H9 (cell line): Measurements from ENCODE around the gene PPP1R1B. TPM values are rescaled to one million over a fixed set of nuclear protein-coding genes. Genes with fewer than 3 reads are reported as not detected.

Experiments
- DNase-seq: peaks from one replicate; pipeline ENCODE4 v3.0.0-alpha.2; 2017
- H2AFZ ChIP-seq: one replicate; pipeline ENCODE4 v1.6.1; 2013; ENCODE audit warnings: mild to moderate bottlenecking, low read length, control low read depth, moderate library complexity
- H2AK5ac ChIP-seq: 2 replicates; pipeline ENCODE4 v1.6.1; 2013; ENCODE audit warnings: low read length, control low read depth, mixed read lengths; ENCODE audit not compliant: insufficient read length
- H2BK120ac ChIP-seq: one replicate; pipeline ENCODE4 v1.6.1; 2013; ENCODE audit warnings: low read depth, mild to moderate bottlenecking, low read length, control low read depth, inconsistent platforms; ENCODE audit not compliant: poor library complexity, severe bottlenecking
- H2BK12ac ChIP-seq: 2 replicates; pipeline ENCODE4 v1.6.1; 2013; ENCODE audit warnings: low read length, control low read depth, mixed read lengths, low read depth; ENCODE audit not compliant: insufficient read length
- H2BK15ac ChIP-seq: 2 replicates; pipeline ENCODE4 v1.6.1; 2013; ENCODE audit warnings: low read depth, low read length, control low read depth
- H2BK20ac ChIP-seq: one replicate; pipeline ENCODE4 v1.6.1; 2013; ENCODE audit warnings: low read depth, mild to moderate bottlenecking, low read length, control low read depth, inconsistent platforms; ENCODE audit not compliant: poor library complexity, severe bottlenecking
- H2BK5ac ChIP-seq: 2 replicates; pipeline ENCODE4 v1.6.1; 2013; ENCODE audit warnings: low read length, control low read depth, mixed read lengths; ENCODE audit not compliant: insufficient read length
- H3K14ac ChIP-seq: 2 replicates; pipeline ENCODE4 v1.6.1; 2013; ENCODE audit warnings: low read length, control low read depth; ENCODE audit not compliant: insufficient read depth
- H3K18ac ChIP-seq: 2 replicates; pipeline ENCODE4 v1.6.1; 2013; ENCODE audit warnings: low read depth, mild to moderate bottlenecking, mixed read lengths, low read length, control low read depth; ENCODE audit not compliant: insufficient read length
- H3K23ac ChIP-seq: 2 replicates; pipeline ENCODE4 v1.6.1; 2013; ENCODE audit warnings: low read length, control low read depth, mixed read lengths, low read depth; ENCODE audit not compliant: insufficient read length
- H3K23me2 ChIP-seq: 2 replicates; pipeline ENCODE4 v1.6.1; 2013; ENCODE audit warnings: low read depth, mild to moderate bottlenecking, mixed read lengths, low read length, control low read depth; ENCODE audit not compliant: insufficient read length, poor library complexity, severe bottlenecking
- H3K27ac ChIP-seq: 2 replicates; pipeline ENCODE4 v1.5.1; 2013; ENCODE audit warnings: low read length, control low read depth, mixed read lengths, low read depth; ENCODE audit not compliant: insufficient read length
- H3K27me3 ChIP-seq: 2 replicates; pipeline ENCODE4 v1.6.1; 2013; ENCODE audit warnings: low read length, control low read depth, inconsistent platforms; ENCODE audit not compliant: insufficient read depth
- H3K4ac ChIP-seq: 2 replicates; pipeline ENCODE4 v1.6.1; 2013; ENCODE audit warnings: low read depth, mild to moderate bottlenecking, control low read depth, inconsistent platforms, low read length, moderate library complexity
- H3K4me1 ChIP-seq: 2 replicates; pipeline ENCODE4 v1.6.1; 2013; ENCODE audit warnings: low read length, control low read depth, inconsistent platforms; ENCODE audit not compliant: insufficient read depth
- H3K4me2 ChIP-seq: 2 replicates; pipeline ENCODE4 v1.6.1; 2013; ENCODE audit warnings: low read length, control low read depth, mixed read lengths; ENCODE audit not compliant: insufficient read length, insufficient read depth
- H3K56ac ChIP-seq: 2 replicates; pipeline ENCODE4 v1.6.1; 2013; ENCODE audit warnings: low read depth, mild to moderate bottlenecking, mixed read lengths, low read length, control low read depth; ENCODE audit not compliant: insufficient read length
- H3K79me1 ChIP-seq: 2 replicates; pipeline ENCODE4 v1.6.1; 2013; ENCODE audit warnings: low read depth, mild to moderate bottlenecking, moderate library complexity, low read length, control low read depth, inconsistent platforms; ENCODE audit not compliant: insufficient read depth, poor library complexity, severe bottlenecking
- H3K79me2 ChIP-seq: 2 replicates; pipeline ENCODE4 v1.6.1; 2013; ENCODE audit warnings: low read length, control low read depth, inconsistent platforms; ENCODE audit not compliant: insufficient read depth
- H3K9ac ChIP-seq: 2 replicates; pipeline ENCODE4 v1.6.1; 2013; ENCODE audit warnings: low read length, control low read depth, mixed read lengths; ENCODE audit not compliant: insufficient read length; ENCODE audit errors: extremely low read depth
- H3K9me3 ChIP-seq: one replicate; pipeline ENCODE4 v1.6.1; 2013; ENCODE audit warnings: low read depth, low read length, inconsistent platforms; ENCODE audit not compliant: control insufficient read depth
- H3T11ph ChIP-seq: one replicate; pipeline ENCODE4 v1.6.1; 2013; ENCODE audit warnings: mild to moderate bottlenecking, low read length, control low read depth, inconsistent platforms
- H4K20me1 ChIP-seq: one replicate; pipeline ENCODE4 v1.6.1; 2013; ENCODE audit not compliant: control insufficient read depth, insufficient read length, insufficient read depth
- H4K5ac ChIP-seq: 2 replicates; pipeline ENCODE4 v1.6.1; 2013; ENCODE audit warnings: low read depth, mild to moderate bottlenecking, mixed read lengths, low read length, control low read depth; ENCODE audit not compliant: insufficient read length
- H4K8ac ChIP-seq: replicated peaks from 2 replicates; pipeline ENCODE4 v1.6.1; 2013; ENCODE audit warnings: low read length, control low read depth, mixed read lengths, low read depth; ENCODE audit not compliant: insufficient read length
- H4K91ac ChIP-seq: 2 replicates; pipeline ENCODE4 v1.6.1; 2013; ENCODE audit warnings: low read depth, mild to moderate bottlenecking, moderate library complexity, mixed read lengths, low read length, control low read depth; ENCODE audit not compliant: insufficient read length
- H3K27ac Mint-ChIP-seq, 3 experiments: 2 replicates in 2 of 3; 3 replicates in 1 of 3; pipeline ENCODE4 v1.8.0; 2020 to 2021; ENCODE audit warnings: mixed read lengths in 3 of 3, mild to moderate bottlenecking in 1 of 3, moderate library complexity in 1 of 3
- H3K27me3 Mint-ChIP-seq: 2 replicates; pipeline ENCODE4 v1.8.0; 2021; ENCODE audit warnings: low read depth, mild to moderate bottlenecking, moderate library complexity, mixed read lengths
- H3K36me3 Mint-ChIP-seq, 3 experiments: 2 replicates in 2 of 3; 3 replicates in 1 of 3; pipeline ENCODE4 v1.8.0; 2020 to 2021; ENCODE audit warnings: low read depth in 3 of 3, mixed read lengths in 3 of 3; ENCODE audit not compliant: insufficient read depth in 1 of 3
- H3K4me1 Mint-ChIP-seq, 2 experiments: 2 replicates each; pipeline ENCODE4 v1.8.0; 2020; ENCODE audit warnings: mixed read lengths in 2 of 2
- H3K4me3 Mint-ChIP-seq, 2 experiments: 2 replicates in 1 of 2; 3 replicates in 1 of 2; pipeline ENCODE4 v1.8.0; 2020 to 2021; ENCODE audit warnings: mild to moderate bottlenecking in 2 of 2, mixed read lengths in 2 of 2, moderate library complexity in 1 of 2
- H3K9me3 Mint-ChIP-seq, 2 experiments: 2 replicates in 1 of 2; 3 replicates in 1 of 2; pipeline ENCODE4 v1.8.0; 2020; ENCODE audit warnings: mild to moderate bottlenecking in 2 of 2, mixed read lengths in 2 of 2, moderate library complexity in 1 of 2
- CTCF ChIP-seq: fragments of 200-600 bp; sonication (generic); conservative IDR thresholded peaks from 3 replicates; pipeline ENCODE4 v1.8.0; 2021; ENCODE audit warnings: antibody characterized with exemption, mild to moderate bottlenecking
- WGBS: extraction: QIAGEN DNeasy Blood & Tissue Kit; methylation state at CpG from one replicate; pipeline ENCODE4 v1.1.7; 2013; ENCODE audit warnings: missing lambda C conversion rate, low lambda C conversion rate, mixed read lengths; ENCODE audit not compliant: insufficient read length; ENCODE audit errors: extremely low coverage; 5-methylcytosine and 5-hydroxymethylcytosine counted together
- total RNA-seq: library from RNA; stranded (reverse); gene quantifications from 2 replicates; pipeline ENCODE4 v1.2.1, GENCODE V29; 2021

The PPP1R1B gene
- total RNA-seq, 1 experiment from 2014 or later, result 15.5 TPM

DNA sequence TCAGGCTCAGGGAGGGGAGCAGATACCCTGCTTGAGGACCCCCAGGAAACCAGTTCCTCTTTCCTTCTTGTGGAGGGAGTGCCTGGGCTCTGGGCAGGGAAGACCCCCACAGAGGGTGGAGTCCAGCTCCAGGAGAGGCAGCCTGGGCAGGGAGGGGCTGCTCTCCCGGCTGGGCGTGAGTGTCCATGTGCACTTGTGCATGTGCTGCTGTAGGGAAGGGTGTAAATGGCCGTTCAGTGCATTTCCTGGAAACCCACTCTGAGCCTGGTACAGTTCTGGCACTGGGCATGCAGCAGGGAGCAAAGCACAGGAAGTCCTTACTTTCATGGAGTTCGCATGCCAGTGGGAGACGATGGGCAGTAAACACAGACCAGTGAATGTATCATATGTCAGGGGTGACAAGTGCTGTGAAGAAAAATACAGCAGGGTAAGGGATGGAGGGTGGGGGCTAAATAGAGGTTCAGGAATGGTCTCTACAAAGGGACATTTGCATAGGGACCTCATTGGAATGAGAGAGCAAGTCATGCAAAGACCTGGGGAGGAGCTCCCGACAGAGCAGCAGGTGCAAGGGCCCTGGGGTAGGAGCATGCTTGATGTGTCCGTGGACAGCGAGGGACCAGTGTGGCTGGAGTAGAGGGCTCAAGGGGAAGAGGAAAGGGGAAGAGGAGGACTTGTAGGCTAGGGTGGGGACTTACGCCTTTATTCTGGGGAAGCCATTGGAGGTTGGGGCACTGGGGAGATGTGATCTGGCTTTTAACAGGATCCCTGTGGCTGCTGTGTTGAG lies 15.7 kb downstream of the PPP1R1B start:
- Histone ChIP-seq H2AFZ (no peak overlapping the region), H2BK20ac (no peak overlapping the region), H4K20me1 (no peaks in the 10 kb centered on the region), H3K9ac (no peak overlapping the region), H3K27ac (no peak overlapping the region), H3K56ac (no peak overlapping the region), H3K18ac (no peak overlapping the region), H3K9me3 (no peaks in the 10 kb centered on the region), H3K4me1 (peaks cover 2% of the 10 kb centered on the region; the same call in 1 of the 2 replicates), H2BK12ac (no peak overlapping the region), H2BK15ac (no peak overlapping the region), H4K8ac (no peak overlapping the region), H3K4me2 (no peak overlapping the region), H3K14ac (no peak overlapping the region), H3K79me1 (no peaks in the 10 kb centered on the region), H3K79me2 (no peaks in the 10 kb centered on the region; the same call in 1 of the 2 replicates), H3K23ac (no peak overlapping the region), H3T11ph (no peak overlapping the region), H2AK5ac (no peak overlapping the region), H4K5ac (no peak overlapping the region), H3K4ac (no peak overlapping the region), H3K23me2 (peaks cover 8% of the 10 kb centered on the region), H4K91ac (no peak overlapping the region), H3K27me3 (no peaks in the 10 kb centered on the region), H2BK120ac (no peak overlapping the region), H2BK5ac (no peak overlapping the region)
- Mint-ChIP-seq H3K27ac (peak overlapping the region in 1 of 3 experiments; percentile 70; a peak in 1 of 7 replicates), H3K36me3 (peaks cover 0 to 5% (median 0%) of the 10 kb centered on the region in 3 experiments; a peak in 3 of 7 replicates), H3K27me3 (no peaks in the 10 kb centered on the region; the same call in 1 of the 2 replicates), H3K4me1 (peaks cover 59 to 64% of the 10 kb centered on the region in 2 experiments), H3K9me3 (no peaks in the 10 kb centered on the region), H3K4me3 (no peak overlapping the region; a peak in 1 of 5 replicates)
- no peak for TF ChIP-seq CTCF
- no peak for DNase-seq
- WGBS, result no CpG with 5 or more reads among the region's 9 CpGs
